AG08396 (cell line): Measurements from ENCODE around the gene ROR2.
"Not testable (repeated sequence)": the region's sequence is repeated elsewhere in the genome, so short reads cannot be mapped to it uniquely, and the experiment has no call there.

Experiments used
- DNase-seq: peaks from one replicate; pipeline ENCODE4 v3.0.0; 2012; ENCODE audit warnings: low spot score, mixed read lengths

Gene ROR2

DNA sequence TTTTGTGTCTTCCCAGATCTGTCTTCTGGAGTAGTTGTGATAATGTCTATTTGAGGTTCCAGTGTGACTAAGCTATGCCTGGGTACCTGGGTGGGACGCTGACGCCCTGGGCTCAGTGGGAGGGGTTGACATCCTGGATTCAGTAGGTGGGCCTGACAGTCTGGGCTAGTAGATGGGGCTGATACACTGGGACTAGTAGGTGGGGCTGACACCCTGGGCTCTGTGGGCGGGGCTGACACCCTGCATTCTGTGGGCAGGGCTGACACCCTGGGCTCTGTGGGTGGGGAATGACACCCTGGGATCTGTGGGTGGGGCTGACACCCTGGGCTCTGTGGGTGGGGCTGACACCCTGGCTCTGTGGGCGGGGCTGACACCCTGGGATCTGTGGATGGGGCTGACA lies 153.5 kb downstream of the ROR2 start:
- not testable (repeated sequence) for DNase-seq

DNA sequence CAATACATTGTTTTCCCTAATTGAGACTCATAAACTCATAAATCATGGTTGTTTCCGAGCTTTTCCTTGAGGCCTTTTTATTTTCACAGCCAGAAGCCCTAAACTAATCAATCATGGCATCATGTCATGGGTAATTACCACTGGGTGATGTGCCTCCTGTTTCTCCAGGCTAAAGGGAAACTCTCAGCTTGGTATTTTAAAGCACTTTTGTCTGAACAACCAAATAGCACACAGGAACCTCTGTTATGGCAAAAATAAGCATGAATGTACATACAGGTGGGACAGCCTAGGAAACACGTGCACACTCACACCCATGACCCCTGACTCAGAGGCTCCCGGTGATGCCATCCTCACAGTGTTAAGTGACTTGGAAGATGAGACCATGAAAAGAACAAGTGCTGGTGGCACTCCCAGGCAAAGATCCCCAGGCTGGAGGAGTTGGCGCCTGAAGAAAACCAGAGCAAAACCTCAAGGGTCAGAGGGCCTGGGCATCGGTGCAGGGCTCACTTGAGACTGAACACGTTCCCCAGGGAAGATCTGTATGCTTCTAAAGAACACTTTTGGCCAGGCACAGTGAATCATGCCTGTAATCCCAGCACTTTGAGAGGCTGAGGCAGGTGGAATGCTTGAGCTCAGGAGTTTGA lies 154.3 kb downstream of the ROR2 start:
- DNase-seq = no peak

DNA sequence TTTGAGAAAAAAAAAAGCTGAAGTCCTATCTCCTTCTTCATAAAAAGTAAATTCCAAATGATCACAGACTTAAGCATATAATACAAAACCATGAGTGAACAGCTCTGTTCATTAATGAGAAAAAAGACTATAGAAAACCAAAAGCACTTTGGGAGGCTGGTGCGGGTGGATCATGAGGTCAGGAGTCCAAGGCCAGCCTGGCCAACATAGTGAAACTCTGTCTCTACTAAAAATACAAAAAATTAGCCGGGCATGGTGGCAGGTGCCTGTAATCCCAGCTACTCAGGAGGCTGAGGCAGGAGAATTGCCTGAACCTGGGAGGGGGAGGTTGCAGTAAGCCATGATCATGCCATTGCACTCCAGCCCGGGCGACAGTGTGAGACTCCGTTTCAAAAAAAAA lies 156.7 kb downstream of the ROR2 start:
- DNase-seq = not testable (repeated sequence)

DNA sequence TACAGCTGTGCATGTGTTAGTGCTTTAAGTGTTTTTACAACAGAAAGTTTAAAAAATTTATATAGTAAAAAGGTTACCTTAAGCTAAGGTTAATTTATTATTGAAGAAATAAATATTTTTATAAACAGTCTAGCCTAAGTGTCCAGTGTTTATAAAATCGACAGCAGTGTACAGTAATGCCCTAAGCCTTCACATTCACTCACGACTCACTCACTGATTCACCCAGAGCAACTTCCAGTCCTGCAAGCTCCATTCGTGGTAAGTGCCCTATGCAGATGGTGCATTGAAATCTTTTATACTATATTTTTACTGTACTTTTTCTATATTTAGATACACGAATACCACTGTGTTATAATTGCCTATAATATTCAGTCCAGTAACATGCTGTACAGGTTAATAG lies 159.1 kb downstream of the ROR2 start:
- no peak for DNase-seq

DNA sequence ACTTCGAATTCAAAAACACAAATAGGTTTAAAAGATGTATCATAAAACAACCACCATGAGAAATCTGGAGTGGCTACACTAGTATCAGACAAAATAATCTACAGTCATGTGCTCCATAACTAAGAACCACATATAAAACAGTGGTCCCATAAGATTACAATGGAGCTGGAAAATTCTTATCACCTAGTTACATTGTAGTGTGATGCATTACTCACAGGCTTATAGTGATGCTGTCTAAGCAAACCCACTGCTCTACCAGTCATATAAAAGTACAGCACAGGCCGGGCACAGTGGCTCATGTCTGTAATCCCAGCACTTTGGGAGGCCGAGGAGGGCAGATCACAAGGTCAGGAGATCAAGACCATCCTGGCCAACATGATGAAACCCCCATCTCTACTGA lies 160.1 kb downstream of the ROR2 start:
- DNase-seq = no peak

DNA sequence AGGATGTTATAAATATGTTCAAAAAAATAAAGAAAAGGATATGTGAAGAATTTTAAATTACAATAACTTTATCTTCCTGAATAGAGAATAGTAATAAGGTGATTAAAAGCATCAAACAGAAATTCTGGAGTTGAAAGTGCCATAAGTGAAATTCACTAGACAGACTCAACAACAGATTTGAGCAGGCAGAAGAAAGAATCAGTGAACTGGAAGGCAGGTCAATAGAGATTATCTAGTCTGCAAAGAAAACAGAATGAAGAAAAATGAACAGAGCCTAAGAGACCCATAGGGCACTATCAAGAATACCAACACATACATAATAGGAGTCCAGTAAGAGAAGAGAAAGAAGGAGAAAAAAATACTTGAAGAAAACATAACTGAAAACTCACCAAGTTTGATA lies 162.1 kb downstream of the ROR2 start:
- DNase-seq = no peak

DNA sequence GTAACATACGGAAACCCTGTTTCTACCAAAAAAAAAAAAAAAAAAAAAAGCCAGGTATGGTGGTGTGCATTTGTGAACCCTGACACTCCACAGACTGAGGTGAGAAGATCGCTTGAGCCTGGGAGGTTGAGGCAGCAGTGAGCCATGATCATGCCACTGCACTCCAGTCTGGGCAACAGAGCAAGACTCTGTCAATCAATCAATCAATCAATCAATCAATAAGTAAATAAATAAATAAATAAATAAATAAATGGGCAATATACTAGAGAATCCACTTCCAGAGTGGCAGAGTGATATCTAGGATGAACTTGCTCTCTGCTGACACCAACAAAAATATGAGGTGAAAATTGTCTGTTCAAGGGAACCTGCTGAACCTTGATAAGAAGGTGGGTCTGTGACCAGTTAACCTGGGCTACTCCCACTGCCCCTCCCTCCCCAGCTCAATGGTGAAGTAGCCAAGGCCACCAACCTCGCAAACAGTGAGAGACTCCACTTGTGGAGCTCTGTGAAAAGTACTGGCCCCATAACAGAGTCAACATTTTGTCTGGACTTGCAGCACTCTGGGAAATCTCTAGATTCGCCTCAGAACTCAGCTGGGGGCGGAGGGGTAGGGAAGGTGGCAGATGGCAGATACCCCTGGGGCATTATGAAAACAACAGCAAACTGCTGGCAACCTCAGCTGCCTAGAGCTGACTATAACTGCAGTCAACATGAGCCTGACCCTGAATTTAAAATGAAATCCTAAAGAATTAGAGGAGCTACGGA lies 163.7 kb downstream of the ROR2 start:
- DNase-seq = no peak

DNA sequence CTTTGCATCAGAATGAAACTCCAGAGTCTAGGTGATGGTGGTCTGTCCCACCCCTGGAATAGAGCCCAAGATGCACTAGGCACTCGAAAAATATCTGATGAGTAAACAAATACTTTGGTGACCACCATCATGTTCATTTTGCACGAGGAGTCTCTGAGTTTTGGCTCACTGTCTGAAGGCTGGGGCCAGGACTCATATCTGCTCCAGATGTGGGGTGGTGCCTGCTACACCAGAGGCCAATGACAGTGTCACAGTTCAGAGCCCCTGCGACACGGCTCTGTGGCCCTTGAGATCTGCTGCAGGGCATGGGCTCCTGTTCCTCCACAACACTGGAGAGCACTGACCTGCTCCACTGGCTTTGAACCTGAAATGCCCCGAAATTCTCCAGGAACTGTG lies 164.6 kb downstream of the ROR2 start:
- no peak for DNase-seq

DNA sequence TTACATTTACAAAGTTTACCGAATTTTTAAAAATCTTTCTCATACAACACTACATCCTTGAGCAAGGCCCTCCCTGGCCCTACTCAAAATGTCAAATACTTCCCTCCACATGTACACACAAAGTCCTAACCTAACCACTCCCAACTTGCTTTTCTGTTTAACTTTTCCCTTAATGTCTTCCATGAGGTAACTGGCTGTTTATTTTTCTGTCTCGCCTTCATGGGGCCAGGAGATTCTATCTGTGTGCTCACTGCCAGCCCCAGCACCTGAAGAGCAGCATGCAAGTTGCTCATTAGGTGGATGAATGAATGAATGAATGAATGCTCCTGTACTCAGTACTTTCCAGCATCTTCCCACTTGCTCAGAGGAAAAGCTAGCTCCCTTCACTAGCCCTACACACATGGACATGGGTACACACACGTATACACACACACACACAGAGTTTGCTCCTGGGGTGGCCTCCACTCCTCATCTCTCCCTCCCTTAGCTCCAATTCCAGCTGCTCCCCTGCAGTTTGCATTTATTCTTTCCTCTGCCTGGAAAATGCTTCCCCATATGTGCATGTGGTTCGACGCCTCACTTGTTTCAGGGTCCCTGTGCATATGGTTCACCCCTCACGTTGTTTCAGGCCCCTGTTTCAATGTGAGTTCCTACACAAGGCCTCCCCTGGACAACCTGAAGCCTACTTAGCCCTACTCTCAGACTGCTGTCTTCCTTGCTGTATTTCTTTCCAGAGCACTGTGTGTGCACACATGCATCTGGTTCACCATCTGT lies 165.2 kb downstream of the ROR2 start:
- DNase-seq = no peak

DNA sequence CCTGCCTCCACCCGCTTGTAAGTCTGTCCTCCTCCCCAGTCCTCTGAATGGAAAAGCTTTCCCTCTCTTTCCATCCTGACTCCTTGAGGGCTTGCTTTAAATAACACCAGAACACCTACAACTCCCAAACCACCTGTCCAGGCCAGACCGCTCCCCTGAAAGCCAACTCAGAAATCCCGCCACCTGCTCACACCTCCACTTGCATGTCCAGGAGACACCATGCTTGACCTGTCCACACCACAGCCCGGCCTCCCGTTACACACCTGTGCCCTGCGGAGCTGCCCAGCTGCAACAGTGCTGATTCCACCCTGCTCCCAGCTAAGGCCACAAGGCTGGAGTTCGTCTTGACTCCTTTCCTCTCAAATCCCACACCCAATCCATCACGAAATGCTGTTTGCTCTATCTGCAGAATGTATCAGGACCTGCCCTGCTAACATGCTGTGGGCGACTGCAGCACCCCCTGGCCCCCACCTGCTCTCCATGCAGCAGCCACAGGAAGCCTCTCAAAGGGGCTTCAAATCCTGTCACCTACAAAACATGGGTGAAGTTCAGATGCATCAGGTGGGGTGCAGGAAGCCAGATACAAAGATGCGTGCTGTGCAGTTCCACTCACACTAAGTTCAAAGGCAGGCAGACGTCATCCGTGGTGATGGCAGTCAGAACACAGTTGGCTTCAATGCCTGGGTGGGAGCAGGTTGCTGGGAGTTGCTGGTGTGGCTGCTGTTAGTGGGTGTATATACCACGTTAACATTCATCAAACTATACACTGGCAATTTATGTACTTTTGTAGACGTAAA lies 166.0 kb downstream of the ROR2 start:
- no peak for DNase-seq

DNA sequence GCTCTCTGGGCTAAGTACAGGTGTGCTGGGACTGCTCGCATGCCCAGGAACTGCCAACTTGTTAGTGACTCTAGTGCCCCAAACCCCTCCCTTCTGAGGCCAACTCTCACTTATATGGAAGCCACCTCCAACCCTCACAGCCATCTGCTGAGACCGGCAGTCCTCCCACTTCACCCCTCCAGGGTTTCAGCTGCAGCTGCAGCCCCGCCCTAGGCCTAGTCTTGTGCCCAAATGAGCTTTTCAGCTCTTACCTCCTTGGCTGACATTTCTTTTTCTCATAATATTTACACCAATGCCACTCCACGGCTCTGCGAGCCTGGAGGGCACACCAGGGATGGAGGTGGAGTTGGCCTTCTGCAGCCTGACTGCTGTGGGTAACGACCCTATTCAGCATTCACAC lies 166.6 kb downstream of the ROR2 start:
- DNase-seq = no peak

DNA sequence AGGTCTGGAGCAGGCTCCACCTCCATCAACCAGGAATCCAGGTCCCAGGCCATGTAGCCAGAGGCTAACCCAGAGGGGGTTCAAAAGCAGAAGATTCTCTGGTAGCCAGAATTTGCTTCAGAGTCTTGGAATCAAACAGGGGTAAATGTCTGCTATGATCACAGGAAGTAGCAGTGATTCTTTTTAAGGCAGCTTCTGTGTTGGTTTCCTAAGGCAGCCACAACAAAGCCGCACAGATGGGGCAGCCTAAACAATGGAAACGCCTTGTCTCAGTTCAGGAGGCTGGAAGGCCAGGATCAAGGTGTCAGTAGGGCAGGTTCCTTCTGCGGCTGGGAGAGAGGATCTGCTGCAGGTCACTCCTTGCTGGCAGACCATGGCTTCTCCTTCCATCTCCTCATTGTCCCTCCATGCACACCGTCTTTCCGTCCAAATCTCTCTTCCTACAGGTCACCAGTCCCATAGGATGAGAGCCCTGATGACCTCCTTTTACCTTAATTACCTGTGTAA lies 167.3 kb downstream of the ROR2 start:
- DNase-seq = no peak

DNA sequence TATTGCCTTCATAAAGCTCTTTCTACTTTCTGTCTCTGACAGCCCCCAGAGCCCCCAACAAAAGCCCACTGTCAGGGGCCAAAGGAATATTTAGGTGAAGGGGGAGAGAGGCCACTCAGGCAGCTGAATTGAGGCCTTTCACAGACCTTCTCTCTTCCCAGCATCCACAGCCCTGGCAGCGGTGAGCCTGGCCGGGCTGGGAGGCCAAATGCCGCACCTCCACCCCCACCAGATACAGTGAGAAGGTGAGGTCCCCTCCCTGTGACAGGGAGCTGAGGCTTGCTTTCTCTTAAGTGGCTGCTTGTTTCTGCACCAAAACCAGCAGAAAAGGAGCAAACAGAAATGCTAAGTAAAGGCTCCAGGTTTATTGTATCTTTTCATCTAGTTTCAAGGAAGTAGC lies 168.1 kb downstream of the ROR2 start:
- no peak for DNase-seq

DNA sequence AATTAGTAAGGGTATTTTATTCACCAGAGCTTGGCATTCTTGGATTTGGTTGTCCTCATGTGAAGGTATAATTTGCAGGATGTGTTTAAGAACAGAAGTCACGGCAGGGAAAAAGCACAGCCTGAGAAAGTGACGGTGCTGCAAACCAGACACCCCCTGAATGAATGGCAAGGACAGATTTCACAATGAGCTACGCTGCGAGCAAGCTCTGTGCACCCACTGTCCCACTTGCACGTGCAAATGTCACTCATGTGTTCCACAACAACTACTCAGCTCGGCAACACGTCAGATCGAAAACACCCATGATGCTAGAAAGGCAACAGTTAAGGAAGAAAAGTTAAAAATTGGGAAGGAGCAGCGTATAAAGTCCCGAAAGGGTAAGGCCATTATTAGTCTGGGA lies 168.9 kb downstream of the ROR2 start:
- no peak for DNase-seq

DNA sequence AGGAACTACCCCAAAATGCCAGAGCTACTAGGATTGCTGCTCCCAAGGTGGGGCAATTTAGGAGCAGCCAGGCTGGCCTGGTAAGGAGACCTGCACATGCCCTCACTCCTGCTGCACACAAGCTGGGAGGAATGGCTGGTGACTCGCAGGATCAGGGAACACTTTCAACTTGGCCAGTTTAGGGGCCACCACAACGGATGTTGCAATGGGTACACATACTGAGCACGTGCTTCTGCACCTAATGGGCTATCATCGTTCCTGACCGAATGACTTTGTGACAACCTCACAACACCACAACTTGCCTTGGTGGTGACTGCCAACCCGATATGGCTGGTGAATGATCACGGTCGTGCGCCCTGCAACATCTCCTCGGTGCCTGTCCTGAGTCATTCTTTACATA lies 172.0 kb downstream of the ROR2 start:
- DNase-seq = no peak

DNA sequence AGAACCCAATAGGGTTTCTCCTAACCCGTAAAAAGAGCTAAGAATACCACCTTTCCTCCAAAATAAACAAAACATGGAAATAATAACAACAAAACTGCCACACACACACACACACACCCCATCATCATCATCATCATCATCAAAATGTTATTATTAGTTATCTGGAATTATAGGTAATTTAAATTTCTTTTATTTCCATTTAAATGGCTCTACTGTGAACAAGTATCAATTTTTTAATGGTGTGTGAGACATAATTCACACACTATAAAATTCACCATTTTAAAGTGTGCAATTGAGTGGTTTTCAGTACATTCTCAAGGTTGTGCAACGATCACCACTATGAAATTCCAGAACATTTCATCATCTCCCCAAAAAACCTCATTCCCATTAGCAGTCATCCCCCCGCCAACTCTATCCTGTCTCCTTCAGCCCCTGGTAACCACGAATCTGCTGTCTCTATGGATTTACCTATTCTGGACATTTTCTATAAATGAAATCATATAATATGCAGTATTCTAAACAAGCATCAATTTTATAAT lies 172.7 kb downstream of the ROR2 start:
- DNase-seq = peak; percentile 48

DNA sequence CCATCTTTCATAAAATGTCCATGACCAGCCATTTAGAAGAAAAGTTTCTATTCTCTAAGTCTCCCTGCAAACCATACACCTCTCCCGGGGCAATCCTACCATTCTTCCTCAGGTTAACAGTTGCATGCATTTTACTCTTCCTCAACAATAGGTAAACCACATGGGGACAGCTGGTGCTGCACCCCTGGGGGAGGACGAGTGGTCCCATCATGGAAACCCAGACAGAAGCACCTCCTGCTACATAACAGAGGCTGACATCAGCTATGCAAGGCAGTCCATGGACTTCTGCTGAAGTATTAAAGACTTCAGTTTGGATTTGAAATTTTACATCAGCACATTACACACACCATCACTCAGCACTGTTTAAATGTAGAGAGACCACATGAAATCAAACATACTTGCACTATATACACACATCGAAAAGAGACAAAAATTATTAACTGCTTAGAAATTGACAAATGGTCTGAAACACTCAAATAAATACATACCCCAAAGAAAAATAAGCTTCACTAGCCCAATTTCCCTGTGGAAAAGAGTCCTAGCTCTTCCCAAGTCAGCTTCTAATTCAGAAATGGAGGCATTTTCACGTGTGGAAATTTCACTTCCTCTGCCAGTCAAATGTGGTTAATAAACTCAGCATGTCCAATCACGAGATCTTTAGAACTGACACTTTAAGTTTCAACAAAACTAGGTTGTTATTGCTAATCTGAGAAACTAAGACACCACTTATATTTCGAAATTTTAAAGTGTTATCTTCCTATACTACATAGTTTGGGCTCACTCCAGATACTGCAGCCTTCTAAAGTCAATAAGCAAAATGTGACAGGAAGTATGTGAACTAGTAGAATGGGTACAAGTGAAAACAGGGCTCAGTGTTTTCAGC lies 173.4 kb downstream of the ROR2 start:
- DNase-seq = no peak

DNA sequence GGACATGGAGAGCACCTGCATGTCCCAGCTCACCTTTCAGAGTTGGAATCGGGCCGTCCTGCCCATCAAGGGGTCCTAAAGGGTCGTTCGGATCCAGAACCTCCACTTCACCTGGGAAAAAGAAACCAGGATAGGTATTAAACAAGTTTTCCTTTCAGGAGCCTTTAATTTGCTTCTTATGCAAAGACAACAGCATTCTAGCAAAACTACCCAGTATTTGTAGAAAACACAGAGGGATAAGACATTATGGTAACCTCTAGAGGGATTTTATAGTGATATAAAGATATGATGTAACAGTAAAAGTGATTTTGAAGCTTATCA lies 174.4 kb downstream of the ROR2 start:
- no peak for DNase-seq

DNA sequence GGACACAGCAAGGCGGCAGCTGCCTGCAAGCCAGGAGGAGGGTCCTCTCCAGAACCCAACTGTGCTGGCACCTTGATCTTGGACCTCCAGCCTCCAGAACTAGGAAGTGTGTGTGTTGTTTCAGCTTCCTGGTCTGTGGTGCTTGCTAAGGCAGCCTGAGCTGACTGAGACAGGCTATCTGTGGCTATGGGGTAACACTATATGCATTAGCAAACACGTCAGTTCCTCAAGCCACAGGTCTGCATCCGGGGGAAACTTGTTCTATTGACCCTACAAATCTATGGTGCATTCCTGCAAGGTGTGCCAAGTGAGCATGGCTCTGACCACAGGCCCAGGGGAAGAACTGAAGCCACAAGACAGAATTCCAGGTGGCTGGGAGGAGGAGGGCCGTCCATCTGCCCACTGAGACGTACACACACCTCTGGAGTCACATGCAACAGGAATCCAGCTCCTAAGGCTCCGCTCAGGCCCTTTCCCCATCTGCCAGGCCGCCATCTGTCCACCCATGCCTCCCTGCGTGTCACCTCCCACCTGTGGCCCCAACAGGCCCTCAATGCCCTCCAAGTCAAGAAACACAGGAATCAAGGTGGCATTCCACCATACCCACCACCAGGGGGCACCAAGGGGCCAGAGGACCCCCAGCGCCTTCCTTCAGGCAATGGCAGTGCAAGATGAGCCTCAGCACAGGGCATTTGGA lies 174.9 kb downstream of the ROR2 start:
- peak; percentile 73 for DNase-seq

DNA sequence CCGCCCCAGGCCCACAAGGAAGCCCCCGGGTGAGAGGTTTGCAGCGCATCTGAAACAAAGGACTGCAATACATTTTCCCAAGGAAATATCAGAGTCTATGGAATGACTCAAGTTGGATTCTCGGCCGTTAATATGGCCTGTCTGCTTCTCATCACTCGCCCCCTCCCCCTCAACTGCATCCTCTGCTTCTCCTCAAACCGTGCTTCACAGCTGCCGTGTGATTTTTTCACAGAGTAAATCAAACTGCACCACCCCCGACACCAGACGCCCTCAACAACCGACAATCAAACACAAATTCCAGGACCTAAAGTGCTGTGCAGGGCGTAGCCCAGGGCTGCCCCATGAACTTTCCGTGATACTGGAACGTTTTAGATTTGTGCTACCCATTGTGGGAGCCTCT lies 176.9 kb downstream of the ROR2 start:
- no peak for DNase-seq
